HL-60 (cell line): ENCODE measurements around the gene CCDC88B.
A peak's percentile ranks its signal among the peaks of the same experiment; 100 is the strongest.

Source experiments
- POLR2AphosphoS5 ChIP-seq: IDR thresholded peaks from 2 replicates; pipeline ENCODE4 v1.6.1; 2012; ENCODE audit warnings: low read depth
- REST ChIP-seq: IDR thresholded peaks from 2 replicates; pipeline ENCODE4 v1.6.1; 2012; ENCODE audit warnings: low read depth; ENCODE audit not compliant: insufficient replicate concordance
- SPI1 ChIP-seq: IDR thresholded peaks from 2 replicates; pipeline ENCODE4 v1.6.1; 2012; ENCODE audit warnings: low read depth, mild to moderate bottlenecking, borderline replicate concordance
- TF ChIP-seq, protein P1 (sequence below): IDR thresholded peaks from one replicate; pipeline ENCODE4 v1.5.1; 2011; ENCODE audit warnings: low read length, control low read depth, inconsistent platforms; ENCODE audit not compliant: insufficient read depth

DNA sequence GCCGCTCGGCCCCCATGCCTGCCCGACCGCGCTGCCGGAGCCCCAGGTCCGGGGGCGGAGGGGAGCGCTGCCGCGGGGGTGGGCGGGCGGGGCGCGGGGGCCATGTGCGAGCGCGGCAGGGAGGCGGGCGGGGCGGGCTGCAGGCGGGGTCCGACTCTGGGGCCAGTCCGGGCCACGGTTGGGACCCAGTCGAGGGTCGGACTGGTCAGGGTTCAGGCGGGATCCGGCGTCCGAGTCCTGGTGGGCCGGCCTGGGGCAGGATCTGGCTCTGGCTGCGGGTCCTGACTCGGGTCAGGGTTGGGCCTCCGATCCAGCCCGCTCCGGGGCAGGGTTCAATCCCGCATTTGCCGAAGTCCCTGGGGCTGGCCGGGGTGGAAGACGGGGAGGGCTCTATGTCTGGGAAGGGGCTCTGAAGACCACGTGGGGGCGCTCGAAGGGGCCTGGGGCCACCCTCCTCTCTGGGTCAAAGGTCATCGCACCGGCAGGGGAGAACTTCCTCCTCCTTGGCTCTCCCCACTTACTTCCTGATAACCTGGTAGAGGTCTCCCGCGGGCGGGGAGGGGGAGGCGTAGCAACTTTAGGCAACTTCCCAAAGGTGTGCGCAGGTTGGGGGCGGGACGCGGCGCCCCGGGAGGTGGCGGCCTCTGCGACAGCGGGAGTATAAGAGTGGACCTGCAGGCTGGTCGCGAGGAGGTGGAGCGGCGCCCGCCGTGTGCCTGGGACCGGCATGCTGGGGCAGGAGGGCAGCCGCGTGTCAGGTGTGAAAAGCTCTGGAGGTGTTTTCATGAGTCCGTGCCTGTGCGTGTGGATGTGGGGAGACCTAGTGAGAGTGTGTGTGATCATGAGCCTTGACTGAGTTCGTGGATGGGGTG is 34.1 kb upstream of the CCDC88B start:
- TF ChIP-seq, protein P1, sequence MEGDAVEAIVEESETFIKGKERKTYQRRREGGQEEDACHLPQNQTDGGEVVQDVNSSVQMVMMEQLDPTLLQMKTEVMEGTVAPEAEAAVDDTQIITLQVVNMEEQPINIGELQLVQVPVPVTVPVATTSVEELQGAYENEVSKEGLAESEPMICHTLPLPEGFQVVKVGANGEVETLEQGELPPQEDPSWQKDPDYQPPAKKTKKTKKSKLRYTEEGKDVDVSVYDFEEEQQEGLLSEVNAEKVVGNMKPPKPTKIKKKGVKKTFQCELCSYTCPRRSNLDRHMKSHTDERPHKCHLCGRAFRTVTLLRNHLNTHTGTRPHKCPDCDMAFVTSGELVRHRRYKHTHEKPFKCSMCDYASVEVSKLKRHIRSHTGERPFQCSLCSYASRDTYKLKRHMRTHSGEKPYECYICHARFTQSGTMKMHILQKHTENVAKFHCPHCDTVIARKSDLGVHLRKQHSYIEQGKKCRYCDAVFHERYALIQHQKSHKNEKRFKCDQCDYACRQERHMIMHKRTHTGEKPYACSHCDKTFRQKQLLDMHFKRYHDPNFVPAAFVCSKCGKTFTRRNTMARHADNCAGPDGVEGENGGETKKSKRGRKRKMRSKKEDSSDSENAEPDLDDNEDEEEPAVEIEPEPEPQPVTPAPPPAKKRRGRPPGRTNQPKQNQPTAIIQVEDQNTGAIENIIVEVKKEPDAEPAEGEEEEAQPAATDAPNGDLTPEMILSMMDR, result no peak
- TF ChIP-seq POLR2AphosphoS5 (peak; percentile 54), SPI1 (no peak; the same call in 1 of the 2 replicates), REST (no peak)
